Glomerular visceral epithelial cell (primary cell): ENCODE results near the gene C1QTNF6.

Source experiments
- DNase-seq: peaks from one replicate; pipeline ENCODE4 v3.0.0-alpha.2; 2016; ENCODE audit errors: extremely low spot score

Gene C1QTNF6

GRCh38 chr22:37190262-37190780 lies 2.3 kb upstream of the C1QTNF6 start:
- DNase-seq: no peak

GRCh38 chr22:37188901-37189466 lies 937 bp upstream of the C1QTNF6 start:
- no peak for DNase-seq

DNA sequence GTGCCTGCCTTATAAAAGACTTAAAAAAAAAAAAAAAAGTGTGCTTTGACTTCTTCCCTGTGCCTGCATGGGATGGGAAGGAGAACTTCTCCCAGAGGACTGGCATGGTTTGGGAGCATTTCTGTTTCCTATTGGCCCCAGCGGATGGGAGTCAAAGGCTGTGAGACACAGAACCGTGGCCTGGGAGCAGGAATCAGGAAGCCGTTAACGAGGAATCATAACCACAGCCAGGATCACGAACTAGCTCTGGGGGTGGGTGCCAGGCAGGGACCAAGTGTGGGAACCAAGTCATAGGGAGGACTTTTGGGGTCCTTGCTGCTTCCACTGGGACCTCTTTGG lies 526 bp downstream of the C1QTNF6 start:
- peak; percentile 59 for DNase-seq

- DNase-seq: no peak
Measured at GRCh38 chr22:37186997-37187522, 987 bp downstream of the C1QTNF6 start.

DNA sequence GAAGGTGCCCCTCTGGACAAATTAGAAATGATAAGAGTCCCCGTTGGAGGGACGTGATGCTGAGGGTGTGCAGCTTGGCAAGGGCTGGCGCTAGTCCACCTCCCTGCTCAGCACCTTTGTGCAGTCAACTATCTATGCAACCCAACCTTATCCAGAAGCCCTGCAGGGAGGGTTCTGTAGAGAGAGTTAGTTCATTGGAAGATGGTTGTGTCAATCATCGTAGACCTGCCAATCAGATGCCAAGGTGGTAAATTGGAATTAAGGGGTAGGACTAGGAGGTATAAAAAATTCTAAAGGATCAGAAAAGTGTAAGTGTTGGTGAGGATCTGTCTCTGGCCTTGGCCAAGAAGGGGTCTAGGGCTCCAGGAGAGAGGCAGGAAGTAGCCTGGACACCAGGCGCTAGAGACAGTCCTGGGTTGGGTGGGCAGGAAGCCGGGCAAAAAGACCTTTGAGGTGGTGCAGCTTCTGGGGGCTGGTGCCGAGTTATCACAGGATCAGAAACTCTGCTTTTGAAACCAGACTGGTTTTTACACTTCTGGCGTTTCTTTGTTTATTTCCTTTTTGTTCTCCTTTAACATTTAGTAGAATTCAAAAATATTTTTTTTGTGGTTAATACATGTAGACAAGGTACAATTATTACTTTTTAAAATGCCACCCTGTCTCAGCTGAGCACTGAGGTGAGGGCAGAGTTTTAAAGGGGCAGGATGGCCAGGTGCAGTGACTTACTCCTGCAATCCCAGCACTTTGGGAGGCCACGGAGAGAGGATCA lies 1.6 kb downstream of the C1QTNF6 start:
- DNase-seq: peak; percentile 50

DNA sequence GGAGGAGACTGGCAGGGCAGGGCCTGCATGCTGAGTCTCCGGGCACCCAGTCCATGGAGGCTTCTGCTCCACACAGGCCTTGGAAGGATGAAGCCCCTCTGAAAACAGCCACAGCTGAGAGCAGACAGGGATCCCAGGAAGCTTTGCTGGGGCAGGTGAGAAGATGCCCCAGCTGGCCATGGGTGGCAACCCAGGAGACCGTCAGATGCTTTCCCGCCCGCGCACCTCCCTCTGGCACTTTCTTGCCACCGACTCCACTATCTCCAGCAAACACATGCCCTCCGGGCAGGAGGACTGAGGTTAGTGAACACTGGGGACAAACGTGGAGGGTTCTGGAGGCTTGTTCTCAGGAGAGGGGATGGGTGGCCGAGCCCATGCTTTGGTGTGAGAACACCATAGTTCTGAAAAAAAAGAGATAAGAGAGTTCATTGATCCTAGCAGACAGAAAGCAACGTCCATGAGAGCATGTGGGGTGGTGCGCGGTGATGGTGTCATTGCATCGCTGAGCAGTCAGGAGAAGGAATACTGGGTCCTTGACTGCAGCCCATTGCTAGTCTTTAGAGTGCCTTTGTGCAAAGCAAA lies 2.3 kb downstream of the C1QTNF6 start:
- DNase-seq: no peak

DNA sequence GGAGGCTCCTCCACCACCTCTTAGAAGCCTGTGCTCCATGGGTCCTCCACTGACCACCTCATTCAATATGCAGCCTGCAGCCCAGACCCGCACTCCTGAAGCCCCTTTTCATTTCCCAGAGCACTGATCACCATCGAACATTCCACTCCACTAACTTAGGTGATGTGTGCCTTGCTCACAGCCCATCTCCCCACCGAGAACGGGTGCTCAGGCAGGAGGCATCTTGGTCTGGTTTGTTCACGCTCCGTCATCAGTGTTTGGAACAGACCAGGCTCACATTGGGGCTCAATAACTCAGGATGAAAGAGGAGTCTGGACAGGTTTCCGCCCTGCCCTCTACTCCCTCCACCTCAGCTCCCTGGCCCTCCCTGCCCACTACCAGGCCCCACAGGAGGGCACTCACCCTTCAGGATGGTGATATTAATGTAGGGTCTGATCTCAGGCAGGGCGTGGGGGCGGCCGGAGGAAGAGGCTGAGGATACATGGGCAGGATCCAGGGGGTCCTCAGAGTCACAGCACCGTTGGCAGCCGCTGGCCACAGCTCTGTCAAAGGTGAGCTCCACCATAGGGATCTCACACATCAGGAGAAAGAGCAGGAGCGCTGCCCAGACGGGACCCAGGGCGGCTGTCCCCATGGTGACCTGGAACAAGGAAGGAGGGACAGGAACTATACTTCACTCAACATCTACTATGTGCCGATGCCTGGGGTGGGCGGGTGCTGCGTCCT lies 3.1 kb downstream of the C1QTNF6 start:
- DNase-seq: no peak

GRCh38 chr22:37184380-37184755 lies 3.7 kb downstream of the C1QTNF6 start:
- DNase-seq: no peak

DNA sequence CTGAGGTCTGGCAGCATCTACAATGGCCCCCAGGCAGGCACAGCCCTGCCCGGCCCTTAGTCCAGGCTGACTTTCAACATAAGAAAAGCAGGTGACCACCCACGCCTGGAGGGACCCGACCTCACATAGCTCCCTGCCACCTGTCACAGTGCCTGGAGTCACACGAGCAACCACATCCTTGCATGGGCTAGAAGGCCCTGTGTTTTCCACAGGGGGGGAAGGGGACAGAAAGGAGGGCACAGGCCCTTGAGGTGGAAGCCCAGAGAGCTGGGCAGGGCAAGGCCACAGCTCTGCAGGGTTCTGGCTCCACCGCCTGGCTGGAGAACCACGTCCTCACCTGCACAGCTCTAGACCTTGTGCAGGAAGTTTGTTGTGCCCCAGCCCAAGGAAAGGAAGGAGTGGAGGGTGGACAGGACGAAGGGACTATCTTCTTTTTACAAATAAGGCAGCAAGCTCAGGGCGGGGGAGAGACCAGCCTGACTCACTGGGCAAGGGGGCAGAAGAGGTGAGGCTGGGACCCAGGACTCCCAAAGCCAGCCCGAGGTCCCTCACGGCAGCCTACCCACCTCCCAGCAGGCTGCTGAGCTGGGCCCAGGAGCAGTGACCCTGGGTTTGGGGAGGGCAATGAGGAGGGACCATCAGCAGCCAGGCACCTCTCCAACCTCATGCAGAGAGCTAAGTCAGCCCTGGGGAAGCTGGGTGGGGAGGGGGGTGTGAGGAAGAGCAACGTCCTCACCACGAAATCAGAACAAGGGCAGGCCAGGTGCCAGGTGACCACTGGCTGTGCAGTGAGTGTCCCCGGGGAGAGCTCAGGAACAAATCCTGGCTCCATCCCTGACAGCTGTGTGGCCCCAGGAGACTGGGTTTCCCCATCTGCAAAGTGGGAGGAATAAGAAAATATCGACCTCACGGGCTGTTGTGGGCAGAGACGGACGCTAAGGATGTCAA lies 4.3 kb downstream of the C1QTNF6 start:
- no peak for DNase-seq

DNA sequence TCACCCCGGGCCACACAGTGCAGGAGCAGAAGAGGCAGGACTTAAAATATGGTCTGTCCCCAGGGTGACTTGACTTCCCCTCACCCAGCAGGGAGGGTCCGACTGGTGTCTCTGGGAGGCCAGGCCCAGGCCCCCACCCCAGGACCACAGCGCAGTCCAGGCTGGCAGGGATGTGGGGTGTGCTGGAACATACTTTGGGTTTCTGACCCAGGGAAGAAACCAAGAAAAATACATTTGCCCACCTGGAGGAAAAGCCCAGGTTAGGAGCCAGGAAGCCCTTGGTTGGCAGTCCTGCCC lies 5.2 kb downstream of the C1QTNF6 start:
- DNase-seq: no peak

GRCh38 chr22:37182101-37182948 lies 5.7 kb downstream of the C1QTNF6 start:
- no peak for DNase-seq

GRCh38 chr22:37181681-37182080 lies 6.4 kb downstream of the C1QTNF6 start:
- DNase-seq: no peak

GRCh38 chr22:37180531-37181231 lies 7.4 kb downstream of the C1QTNF6 start:
- no peak for DNase-seq

GRCh38 chr22:37179622-37180420 lies 8.2 kb downstream of the C1QTNF6 start:
- DNase-seq: no peak

- DNase-seq: no peak
Measured at GRCh38 chr22:37179126-37179470, 8.9 kb downstream of the C1QTNF6 start.

DNA sequence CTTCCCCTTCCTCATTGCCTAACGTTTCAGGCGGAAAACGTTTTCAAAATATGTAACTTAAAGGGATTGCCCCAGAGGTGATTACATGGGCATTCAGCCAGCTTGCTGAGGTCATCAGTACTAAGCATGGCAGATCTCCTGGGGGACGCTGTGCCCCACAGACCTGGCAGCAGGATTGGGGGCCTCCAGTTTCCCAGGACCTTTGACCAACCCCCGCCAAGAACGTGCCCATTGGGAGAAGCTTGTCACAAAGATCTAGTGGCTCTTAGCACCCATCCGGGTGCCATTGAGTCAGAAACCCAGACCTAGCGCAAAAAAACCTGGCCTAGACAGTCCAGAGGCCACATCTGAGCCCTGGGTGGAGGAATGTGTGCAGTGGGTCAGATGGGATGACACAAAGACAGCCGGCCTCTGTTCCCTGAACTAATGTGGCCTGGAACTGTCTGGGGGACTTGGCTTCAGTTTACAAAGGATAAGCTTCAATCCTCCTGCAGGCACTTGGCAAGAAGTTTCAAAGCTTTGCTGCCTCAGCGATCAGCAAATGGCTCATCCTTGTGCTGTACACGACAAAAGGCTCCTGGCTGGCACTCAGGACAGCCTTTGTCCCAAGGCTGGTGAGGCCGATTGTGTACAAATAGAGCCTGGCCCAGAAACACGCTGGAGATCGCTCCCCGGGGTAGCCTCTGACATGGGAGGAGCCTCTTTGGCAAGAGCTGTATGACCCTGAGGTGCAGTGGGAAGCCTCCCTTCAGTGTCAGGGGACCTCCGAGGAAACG lies 9.5 kb downstream of the C1QTNF6 start:
- peak; percentile 34 for DNase-seq

DNA sequence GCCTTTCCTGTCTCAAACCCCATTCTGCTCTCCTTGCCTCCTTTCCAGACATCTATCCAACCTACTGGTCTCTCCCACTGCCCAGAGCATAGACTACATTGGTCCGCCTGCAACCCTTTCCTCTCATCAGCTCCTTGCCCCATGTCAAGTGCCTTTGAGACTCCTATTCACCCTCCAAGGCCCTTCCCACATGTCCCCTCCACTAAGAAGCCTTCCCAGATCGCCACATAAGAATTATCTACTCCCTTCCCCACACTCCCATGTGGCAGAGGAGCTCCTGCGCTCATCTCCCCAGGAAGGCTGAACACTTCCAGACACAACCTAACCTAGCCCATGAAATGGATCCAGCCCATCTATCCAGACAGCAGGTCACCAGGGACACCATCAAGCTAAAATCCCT lies 10.3 kb downstream of the C1QTNF6 start:
- DNase-seq: no peak

GRCh38 chr22:37177221-37177620 lies 10.8 kb downstream of the C1QTNF6 start:
- no peak for DNase-seq
